SH-SY5Y (cell line): ENCODE measurements around the gene EIF2S1.

Source experiments
- GATA2 ChIP-seq: IDR thresholded peaks from 2 replicates; pipeline ENCODE4 v1.6.1; 2011; ENCODE audit warnings: mild to moderate bottlenecking, low read depth, low read length
- GATA3 ChIP-seq: IDR thresholded peaks from 2 replicates; pipeline ENCODE4 v1.6.1; 2011; ENCODE audit warnings: low read depth, mild to moderate bottlenecking, low read length, moderate library complexity

DNA sequence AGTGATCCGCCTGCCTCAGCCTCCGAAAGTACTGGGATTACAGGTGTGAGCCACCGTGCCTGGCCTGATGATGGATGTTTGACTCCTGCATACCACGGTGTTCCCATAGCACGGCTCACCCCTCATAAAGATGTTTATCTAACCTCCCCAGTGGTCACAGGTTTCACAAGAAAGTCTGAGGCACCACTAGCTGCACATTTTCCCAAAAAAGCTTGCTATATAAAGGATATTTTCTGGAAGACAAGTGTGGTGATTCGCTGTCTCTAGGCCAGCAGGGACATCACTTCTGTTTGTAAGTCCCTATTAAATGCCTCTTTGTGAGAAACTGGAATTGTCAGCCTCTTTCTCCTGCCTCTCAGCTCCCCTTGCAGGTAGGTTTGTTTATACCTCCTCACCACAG is 33.6 kb downstream of the EIF2S1 start:
- TF ChIP-seq GATA3 (no peak), GATA2 (no peak)
